ENCODE measurements around the gene AXIN1. TPM values are rescaled to one million over a fixed set of nuclear protein-coding genes. Genes with fewer than 3 reads are reported as not detected.
"Not testable (repeated sequence)": the region's sequence is repeated elsewhere in the genome, so short reads cannot be mapped to it uniquely, and the experiment has no call there.

The AXIN1 gene
- total RNA-seq, 1 experiment from 2014 or later: 50.3 TPM

- ChIA-PET POLR2A (interaction anchor here (0.6 kb wide), 1 partner anchor 1154 kb away, joined by 4 read pairs; no protein-coding TSS in a partner anchor), CTCF (interaction anchor here (1.2 kb wide), 1 partner anchor 27 kb away, joined by 3 read pairs; no protein-coding TSS in a partner anchor)
- Mint-ChIP-seq H3K27ac (no peak overlapping the region), H3K27me3 (ENCODE audit: low read depth) (no peaks in the 10 kb centered on the region), H3K36me3 (peaks cover 17% of the 10 kb centered on the region), H3K9me3 (peaks cover 5% of the 10 kb centered on the region), H3K4me1 (peaks cover 30% of the 10 kb centered on the region), H3K4me3 (no peak overlapping the region)
- ATAC-seq: peak; percentile 23; the same call in 1 of the 2 replicates
- TF ChIP-seq ZBTB43 (CRISPR knock-in tag; IDR thresholded peaks at IDR 0.05): no peak
- TF ChIP-seq MYBL2 (CRISPR knock-in tag; IDR thresholded peaks at IDR 0.05): no peak
- no peak for TF ChIP-seq AR (CRISPR knock-in tag; IDR thresholded peaks at IDR 0.05)
- TF ChIP-seq ATF2 (CRISPR knock-in tag; IDR thresholded peaks at IDR 0.05; ENCODE audit: borderline replicate concordance, low read depth): no peak
- no peak for TF ChIP-seq ZBTB21 (CRISPR knock-in tag; IDR thresholded peaks at IDR 0.05; ENCODE audit: borderline replicate concordance)
- TF ChIP-seq HMGXB4 (CRISPR knock-in tag; IDR thresholded peaks at IDR 0.05): no peak
- TF ChIP-seq HMGA2 (CRISPR knock-in tag; IDR thresholded peaks at IDR 0.05): no peak
- TF ChIP-seq ZNF263 (CRISPR knock-in tag; IDR thresholded peaks at IDR 0.05; ENCODE audit: low read depth): no peak
- TF ChIP-seq ZNF671 (CRISPR knock-in tag; IDR thresholded peaks at IDR 0.05): no peak
- no peak for TF ChIP-seq GTF2I (CRISPR knock-in tag; conservative IDR thresholded peaks at IDR 0.05)
- TF ChIP-seq SMAD3 (CRISPR knock-in tag; IDR thresholded peaks at IDR 0.05; ENCODE audit: borderline replicate concordance): no peak
- no peak for TF ChIP-seq CTCF (IDR thresholded peaks at IDR 0.05)
- DNase-seq (ENCODE audit: low spot score): no peak
Measured at GRCh38 chr16:389352-389751, 36.8 kb upstream of the AXIN1 start.

GRCh38 chr16:387761-388666 is 35.5 kb upstream of the AXIN1 start:
- peak overlapping the region; percentile 20 for H3K27ac Mint-ChIP-seq
- H3K27me3 Mint-ChIP-seq (ENCODE audit: low read depth); H3K4me3 Mint-ChIP-seq; POLR2A ChIA-PET; CTCF ChIA-PET; ATAC-seq; H3K9me3 Mint-ChIP-seq; DNase-seq (ENCODE audit: low spot score): not testable (repeated sequence)
- H3K4me1 Mint-ChIP-seq: peaks cover 43% of the 10 kb centered on the region
- H3K36me3 Mint-ChIP-seq: peaks cover 16% of the 10 kb centered on the region

All from WTC11 (cell line).